ENCODE results near the gene MTURN.

The MTURN gene

GRCh38 chr7:30104157-30104556 lies 30.6 kb upstream of the MTURN start:
- H3K4me2 ChIP-seq (ENCODE audit: low read depth, low read length): no peak overlapping the region
- no peaks in the 10 kb centered on the region for H3K9me2 ChIP-seq (replicated peaks; ENCODE audit: insufficient read depth, low read length)
- H3K9me3 ChIP-seq (replicated peaks; ENCODE audit: insufficient read depth, low read length): no peaks in the 10 kb centered on the region
- H3K27ac ChIP-seq (ENCODE audit: low read length): no peak overlapping the region
- no peaks in the 10 kb centered on the region for H3K36me3 ChIP-seq (replicated peaks; ENCODE audit: insufficient read depth, low read length)
- H3K27me3 ChIP-seq (replicated peaks; ENCODE audit: insufficient read depth, low read length): no peaks in the 10 kb centered on the region
- no peak overlapping the region for H3K9ac ChIP-seq (ENCODE audit: low read length)
- no peak overlapping the region for H3K4me3 ChIP-seq (ENCODE audit: low read length)
- H4K20me1 ChIP-seq (ENCODE audit: insufficient read depth, low read length): no peaks in the 10 kb centered on the region
- H3F3A ChIP-seq (ENCODE audit: insufficient read depth, low read length): no peaks in the 10 kb centered on the region
- H2AFZ ChIP-seq (ENCODE audit: low read length): no peak overlapping the region
- H3K4me1 ChIP-seq (ENCODE audit: low read length): no peaks in the 10 kb centered on the region
- no peaks in the 10 kb centered on the region for H3K79me2 ChIP-seq (ENCODE audit: low read length)
- TF ChIP-seq EZH2phosphoT487 (IDR thresholded peaks at IDR 0.05; ENCODE audit: low read length): no peak
- TF ChIP-seq EZH2 (optimal IDR thresholded peaks at IDR 0.05; ENCODE audit: low read depth, low read length): no peak
- no peak for TF ChIP-seq CTCF (IDR thresholded peaks at IDR 0.05; ENCODE audit: low read length)
- no peak for DNase-seq

GRCh38 chr7:30112103-30112713 lies 22.6 kb upstream of the MTURN start:
- no peak overlapping the region for H3K9ac ChIP-seq (ENCODE audit: low read length)
- H3K79me2 ChIP-seq (ENCODE audit: low read length): no peaks in the 10 kb centered on the region
- TF ChIP-seq CTCF (IDR thresholded peaks at IDR 0.05; ENCODE audit: low read length) (no peak), EZH2 (optimal IDR thresholded peaks at IDR 0.05; ENCODE audit: low read depth, low read length) (no peak), EZH2phosphoT487 (IDR thresholded peaks at IDR 0.05; ENCODE audit: low read length) (no peak)
- H4K20me1 ChIP-seq (ENCODE audit: insufficient read depth, low read length): no peaks in the 10 kb centered on the region
- no peaks in the 10 kb centered on the region for H3K9me2 ChIP-seq (replicated peaks; ENCODE audit: insufficient read depth, low read length)
- no peak overlapping the region for H3K4me3 ChIP-seq (ENCODE audit: low read length)
- no peak overlapping the region for H3K4me2 ChIP-seq (ENCODE audit: low read depth, low read length)
- H3K4me1 ChIP-seq (ENCODE audit: low read length): 0 out of 2 replicates have a peak, but pooled peaks cover 6% of the 10 kb centered on the region
- no peaks in the 10 kb centered on the region for H3K36me3 ChIP-seq (replicated peaks; ENCODE audit: insufficient read depth, low read length)
- H3F3A ChIP-seq (ENCODE audit: insufficient read depth, low read length): no peaks in the 10 kb centered on the region; the same call in 1 of the 2 replicates
- H3K27me3 ChIP-seq (replicated peaks; ENCODE audit: insufficient read depth, low read length): no peaks in the 10 kb centered on the region
- no peaks in the 10 kb centered on the region for H3K9me3 ChIP-seq (replicated peaks; ENCODE audit: insufficient read depth, low read length)
- no peak overlapping the region for H3K27ac ChIP-seq (ENCODE audit: low read length)
- H2AFZ ChIP-seq (ENCODE audit: low read length): no peak overlapping the region
- no peak for DNase-seq

- H3K9ac ChIP-seq (ENCODE audit: low read length): no peak overlapping the region
- no peaks in the 10 kb centered on the region; the same call in 1 of the 2 replicates for H3F3A ChIP-seq (ENCODE audit: insufficient read depth, low read length)
- H3K9me3 ChIP-seq (replicated peaks; ENCODE audit: insufficient read depth, low read length): no peaks in the 10 kb centered on the region
- H3K4me3 ChIP-seq (ENCODE audit: low read length): no peak overlapping the region
- no peaks in the 10 kb centered on the region for H4K20me1 ChIP-seq (ENCODE audit: insufficient read depth, low read length)
- no peak for DNase-seq
- H3K27me3 ChIP-seq (replicated peaks; ENCODE audit: insufficient read depth, low read length): no peaks in the 10 kb centered on the region
- no peak overlapping the region for H3K4me2 ChIP-seq (ENCODE audit: low read depth, low read length)
- H3K27ac ChIP-seq (ENCODE audit: low read length): no peak overlapping the region
- TF ChIP-seq CTCF (IDR thresholded peaks at IDR 0.05; ENCODE audit: low read length) (no peak), EZH2 (optimal IDR thresholded peaks at IDR 0.05; ENCODE audit: low read depth, low read length) (no peak), EZH2phosphoT487 (IDR thresholded peaks at IDR 0.05; ENCODE audit: low read length) (no peak)
- no peaks in the 10 kb centered on the region for H3K36me3 ChIP-seq (replicated peaks; ENCODE audit: insufficient read depth, low read length)
- no peaks in the 10 kb centered on the region for H3K79me2 ChIP-seq (ENCODE audit: low read length)
- no peak overlapping the region for H2AFZ ChIP-seq (ENCODE audit: low read length)
- 0 out of 2 replicates have a peak, but pooled peaks cover 6% of the 10 kb centered on the region for H3K4me1 ChIP-seq (ENCODE audit: low read length)
- no peaks in the 10 kb centered on the region for H3K9me2 ChIP-seq (replicated peaks; ENCODE audit: insufficient read depth, low read length)
Observed at GRCh38 chr7:30113144-30113543, 21.6 kb upstream of the MTURN start.

Measured in MM.1S (cell line).